Caco-2 (cell line): ENCODE measurements around the gene SRPX2. TPM values are rescaled to one million over a fixed set of nuclear protein-coding genes. Genes with fewer than 3 reads are reported as not detected.
A peak's percentile ranks its signal among the peaks of the same experiment; 100 is the strongest.

Source experiments
- Bru-seq: library from RNA; stranded (reverse); fragments of 400-500 nt; gene quantifications from one replicate; lab custom pipeline; 2021; lab: Mats Ljungman, UMichigan
- BruChase-seq, 2 experiments: library from RNA; stranded (reverse); fragments of 400-500 nt; gene quantifications; one replicate each; lab custom pipeline; 2021; lab: Mats Ljungman, UMichigan
- BruUV-seq: library from RNA; stranded (reverse); fragments of 400-500 nt; replicated peaks from 2 replicates; lab custom pipeline; 2021; lab: Mats Ljungman, UMichigan
- CTCF ChIA-PET: fragments of 300-600 bp; sonication (Branson Sonifier 250); formaldehyde crosslinking; loops from one replicate; lab custom pipeline; 2022; ENCODE audit warnings: antibody characterized with exemption; lab: Charles Lee
- POLR2A ChIA-PET: fragments of 300-600 bp; sonication (Branson Sonifier 250); formaldehyde crosslinking; loops from one replicate; lab custom pipeline; 2022; ENCODE audit warnings: antibody characterized with exemption; lab: Charles Lee
- DNase-seq, 2 experiments: peaks; one replicate each; pipeline versions ENCODE4 v3.0.0 to v3.0.0-alpha.2; 2020 to 2022
- H3K27me3 ChIP-seq: replicated peaks from 2 replicates; pipeline ENCODE4 v1.6.0; 2011; ENCODE audit warnings: low read length; ENCODE audit not compliant: control insufficient read depth, insufficient read depth
- H3K36me3 ChIP-seq: 2 replicates; pipeline ENCODE4 v1.5.1; 2011; ENCODE audit warnings: low read length; ENCODE audit not compliant: control insufficient read depth, insufficient read depth
- H3K4me1 ChIP-seq: fragments of 250-450 bp; sonication (Bioruptor Pico); 2 replicates; pipeline ENCODE4 v1.5.1; 2020; ENCODE audit warnings: mild to moderate bottlenecking
- H3K4me3 ChIP-seq: 2 replicates; pipeline ENCODE4 v1.5.1; 2011; ENCODE audit warnings: low read depth, mild to moderate bottlenecking, control low read depth, low read length
- H3K9me3 ChIP-seq: fragments of 250-450 bp; sonication (Bioruptor Pico); 2 replicates; pipeline ENCODE4 v1.5.1; 2020; ENCODE audit warnings: mild to moderate bottlenecking, moderate library complexity
- H3K27ac Mint-ChIP-seq: one replicate; pipeline ENCODE4 v1.8.0; 2022; ENCODE audit warnings: mixed read lengths; ENCODE audit not compliant: unreplicated experiment
- H3K27me3 Mint-ChIP-seq: one replicate; pipeline ENCODE4 v1.8.0; 2022; ENCODE audit warnings: mixed read lengths; ENCODE audit not compliant: insufficient read depth, unreplicated experiment
- H3K36me3 Mint-ChIP-seq: one replicate; pipeline ENCODE4 v1.8.0; 2022; ENCODE audit warnings: mild to moderate bottlenecking, mixed read lengths; ENCODE audit not compliant: insufficient read depth, unreplicated experiment
- H3K4me1 Mint-ChIP-seq: one replicate; pipeline ENCODE4 v1.8.0; 2022; ENCODE audit warnings: low read depth, mixed read lengths; ENCODE audit not compliant: unreplicated experiment
- H3K4me3 Mint-ChIP-seq: one replicate; pipeline ENCODE4 v1.8.0; 2022; ENCODE audit warnings: mild to moderate bottlenecking, moderate library complexity, mixed read lengths; ENCODE audit not compliant: unreplicated experiment
- H3K9me3 Mint-ChIP-seq: one replicate; pipeline ENCODE4 v1.8.0; 2022; ENCODE audit warnings: mixed read lengths; ENCODE audit not compliant: unreplicated experiment
- CTCF ChIP-seq, 2 experiments: fragments of 200-600 bp in 1 of 2; IDR thresholded peaks; 1 replicate in 1 of 2; 2 replicates in 1 of 2; pipeline versions ENCODE4 v1.5.1 to v1.8.0; 2011 to 2022; ENCODE audit warnings: antibody characterized with exemption in 1 of 2, control low read depth in 1 of 2, inconsistent platforms in 1 of 2, low read depth in 1 of 2, low read length in 1 of 2, mild to moderate bottlenecking in 1 of 2, moderate library complexity in 1 of 2; ENCODE audit not compliant: insufficient read depth in 1 of 2, severe bottlenecking in 1 of 2, unreplicated experiment in 1 of 2
- intact Hi-C: fragments of 100-400 bp; cut with micrococcal nuclease; formaldehyde crosslinking; loops from one replicate; pipeline ENCODE4 v1.10.0; 2022; ENCODE audit not compliant: unreplicated experiment
- long read RNA-seq: library from polyadenylated mRNA; stranded (forward); transcript quantifications from one replicate; pipeline ENCODE4 v2.0.0, GENCODE V29; 2022
- total RNA-seq: library from RNA; stranded (reverse); gene quantifications from 2 replicates; pipeline ENCODE4 v1.2.3, GENCODE V29; 2022

Gene SRPX2, protein sequence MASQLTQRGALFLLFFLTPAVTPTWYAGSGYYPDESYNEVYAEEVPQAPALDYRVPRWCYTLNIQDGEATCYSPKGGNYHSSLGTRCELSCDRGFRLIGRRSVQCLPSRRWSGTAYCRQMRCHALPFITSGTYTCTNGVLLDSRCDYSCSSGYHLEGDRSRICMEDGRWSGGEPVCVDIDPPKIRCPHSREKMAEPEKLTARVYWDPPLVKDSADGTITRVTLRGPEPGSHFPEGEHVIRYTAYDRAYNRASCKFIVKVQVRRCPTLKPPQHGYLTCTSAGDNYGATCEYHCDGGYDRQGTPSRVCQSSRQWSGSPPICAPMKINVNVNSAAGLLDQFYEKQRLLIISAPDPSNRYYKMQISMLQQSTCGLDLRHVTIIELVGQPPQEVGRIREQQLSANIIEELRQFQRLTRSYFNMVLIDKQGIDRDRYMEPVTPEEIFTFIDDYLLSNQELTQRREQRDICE
- 3.6 and 5.3 TPM in 2 replicates for total RNA-seq
- Bru-seq, nascent RNA: percentile 48 among the genes with signal in this experiment
- percentile 56 among the genes with signal in this experiment for BruChase-seq, experiment 1, labeled RNA remaining after a 2-hour chase
- BruChase-seq, experiment 2, labeled RNA remaining after a 6-hour chase: percentile 64 among the genes with signal in this experiment
- long read RNA-seq, full-length matches to known transcripts: 2 of 3 reads
- long read RNA-seq, partial matches to known transcripts: 1 of 3 reads
- long read RNA-seq, other reads (novel, unspliced or antisense): 0 of 3 reads

GRCh38 chrX:100643956-100644860 lies at the start of gene SRPX2:
Gene SRPX2 (plus strand): TSS chrX:100644199. CDS start chrX:100646323, 2,124 bp downstream.
- Mint-ChIP-seq H3K9me3 (no peaks in the 10 kb centered on the region), H3K27ac (peak within 1 kb of the TSS; percentile 73), H3K27me3 (no peaks in the 10 kb centered on the region), H3K36me3 (peaks cover 6% of the 10 kb centered on the region), H3K4me1 (peaks cover 29% of the 10 kb centered on the region), H3K4me3 (peak within 1 kb of the TSS; percentile 9)
- ChIA-PET POLR2A (interaction anchor here (0.6 kb wide), 1 partner anchor 8 kb away, joined by 3 read pairs; the partner anchor contains the start of gene TSPAN6), CTCF (no interaction called here)
- no peak for DNase-seq
- H3K4me3 ChIP-seq: no peak within 1 kb of the TSS
- H3K9me3 ChIP-seq: no peaks in the 10 kb centered on the region
- BruUV-seq: no TSS peak
- H3K36me3 ChIP-seq: no peaks in the 10 kb centered on the region
- peaks cover 44% of the 10 kb centered on the region for H3K4me1 ChIP-seq
- H3K27me3 ChIP-seq: no peaks in the 10 kb centered on the region
- no peak for TF ChIP-seq CTCF (IDR thresholded peaks at IDR 0.05; ENCODE audit: insufficient read depth in 1 of 2, low read depth in 1 of 2, low read length in 1 of 2, severe bottlenecking in 1 of 2, unreplicated experiment in 1 of 2)
- intact Hi-C loops: no loop called here

- H3K27me3 Mint-ChIP-seq: no peaks in the 10 kb centered on the region
- DNase-seq: no peak
- H3K27ac Mint-ChIP-seq: no peak overlapping the region
- Histone ChIP-seq H3K36me3 (no peaks in the 10 kb centered on the region), H3K4me1 (no peaks in the 10 kb centered on the region; the same call in 1 of the 2 replicates), H3K27me3 (no peaks in the 10 kb centered on the region), H3K9me3 (no peaks in the 10 kb centered on the region), H3K4me3 (no peak overlapping the region)
- no peak overlapping the region for H3K4me3 Mint-ChIP-seq
- intact Hi-C loops: no loop called here
- no peaks in the 10 kb centered on the region for H3K9me3 Mint-ChIP-seq
- ChIA-PET POLR2A (no interaction called here), CTCF (no interaction called here)
- no peaks in the 10 kb centered on the region for H3K36me3 Mint-ChIP-seq
- peaks cover 5% of the 10 kb centered on the region for H3K4me1 Mint-ChIP-seq
- TF ChIP-seq CTCF (IDR thresholded peaks at IDR 0.05; ENCODE audit: insufficient read depth in 1 of 2, low read depth in 1 of 2, low read length in 1 of 2, severe bottlenecking in 1 of 2, unreplicated experiment in 1 of 2): no peak
- BruUV-seq: no TSS peak
Measured at GRCh38 chrX:100596601-100597000, 47.4 kb upstream of the SRPX2 start.
